ENCODE results near the gene SANBR. TPM values are rescaled to one million over a fixed set of nuclear protein-coding genes. Genes with fewer than 3 reads are reported as not detected.

Gene SANBR
- 2.3 TPM for polyA plus RNA-seq (2012; ENCODE audit: low read depth, missing spikeins)

DNA sequence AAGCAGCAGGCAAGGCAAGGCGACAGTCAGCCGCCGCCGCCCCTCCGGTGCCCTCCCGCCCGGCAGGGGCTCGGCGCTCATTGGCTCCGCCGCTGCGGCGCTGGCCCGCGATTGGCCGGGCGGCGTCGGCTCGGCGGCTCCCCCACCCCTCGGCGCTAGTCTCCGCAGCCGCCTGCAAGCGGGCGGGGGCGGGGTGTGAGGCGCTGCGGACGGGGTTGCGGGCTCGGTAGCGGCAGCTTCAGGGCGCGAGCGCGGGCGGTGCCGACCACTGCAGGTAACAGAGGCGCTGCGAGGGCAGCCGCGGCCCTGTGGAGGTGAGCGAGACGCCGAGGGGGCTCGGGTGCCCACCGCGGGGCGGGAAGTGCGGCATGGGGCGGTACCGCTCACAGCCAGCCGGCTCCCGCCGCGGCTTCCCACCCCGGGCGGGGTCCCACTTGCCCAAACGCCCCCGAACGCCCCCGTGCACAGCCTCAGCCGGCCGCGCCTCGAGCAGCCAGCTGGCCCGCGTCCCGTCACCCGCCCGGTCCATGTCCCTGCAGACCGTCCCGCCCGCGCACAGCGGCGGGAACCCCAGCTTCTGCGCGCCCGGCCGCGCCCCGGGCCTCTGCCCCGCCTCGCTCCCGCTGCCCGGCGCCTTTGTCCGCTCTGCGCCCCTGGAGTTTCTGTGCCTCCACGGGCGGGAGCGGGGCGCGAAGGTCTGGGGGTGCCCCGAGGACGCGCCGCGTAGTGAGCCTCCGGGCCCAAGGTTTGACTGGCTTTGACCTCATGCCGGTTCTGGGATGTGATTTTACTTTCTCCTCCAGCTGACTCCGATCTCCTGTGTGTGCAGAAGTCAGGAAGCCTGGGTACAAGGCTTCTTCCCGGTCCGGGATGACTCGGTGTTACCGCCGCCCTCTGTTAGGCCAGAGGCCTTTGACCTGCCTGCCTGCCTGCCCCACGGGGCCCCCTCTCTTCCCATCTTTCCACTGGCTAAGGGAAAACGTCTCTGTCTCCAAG, at the start of gene SANBR:
Gene SANBR (plus strand): TSS at position 158 of the 996 bp plus-strand sequence. CDS start 4,480 bp downstream, outside the sequence.
- FAIRE-seq (peak; percentile 98), DNase-seq (ENCODE audit: insufficient read length, low spot score) (peak; percentile 81)
- no peak for TF ChIP-seq POLR2A (IDR thresholded peaks at IDR 0.05; ENCODE audit: low read depth, low read length)
- TF ChIP-seq POU2F2 (IDR thresholded peaks at IDR 0.05; ENCODE audit: low read depth, low read length), result no peak
- TF ChIP-seq SPI1 (IDR thresholded peaks at IDR 0.05; ENCODE audit: low read depth, low read length), result no peak
- TF ChIP-seq PAX5 (IDR thresholded peaks at IDR 0.05; ENCODE audit: insufficient read depth, low read length, severe bottlenecking), result no peak
- TF ChIP-seq POLR2AphosphoS5 (IDR thresholded peaks at IDR 0.05; ENCODE audit: low read depth, low read length), result no peak
- no peak for TF ChIP-seq TAF1 (IDR thresholded peaks at IDR 0.05; ENCODE audit: low read depth, low read length)

DNA sequence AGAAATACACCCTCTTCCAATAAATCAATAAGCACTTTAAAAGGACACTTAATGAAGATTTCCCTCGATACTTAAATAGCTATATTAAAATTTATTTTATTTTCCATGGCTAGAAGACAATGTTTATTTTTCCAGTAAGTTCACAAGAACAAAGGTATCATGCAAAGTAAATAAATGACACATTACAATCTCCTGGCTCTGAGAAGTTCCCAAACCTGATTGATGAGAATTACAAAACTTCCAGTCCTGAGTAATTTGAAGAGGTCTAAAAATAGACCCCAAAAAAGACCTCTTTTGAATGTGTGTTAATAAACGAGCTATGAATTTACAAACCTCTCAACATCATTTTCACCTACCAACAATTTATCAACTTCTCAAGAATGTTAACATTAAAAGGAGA, 49.7 kb upstream of the SANBR start:
- TF ChIP-seq PAX5 (IDR thresholded peaks at IDR 0.05; ENCODE audit: insufficient read depth, low read length, severe bottlenecking) (no peak), POLR2AphosphoS5 (IDR thresholded peaks at IDR 0.05; ENCODE audit: low read depth, low read length) (no peak), POLR2A (IDR thresholded peaks at IDR 0.05; ENCODE audit: low read depth, low read length) (no peak), TAF1 (IDR thresholded peaks at IDR 0.05; ENCODE audit: low read depth, low read length) (no peak), POU2F2 (IDR thresholded peaks at IDR 0.05; ENCODE audit: low read depth, low read length) (no peak), SPI1 (IDR thresholded peaks at IDR 0.05; ENCODE audit: low read depth, low read length) (no peak)
- DNase-seq (ENCODE audit: insufficient read length, low spot score) (no peak), FAIRE-seq (no peak)

- TF ChIP-seq POLR2AphosphoS5 (IDR thresholded peaks at IDR 0.05; ENCODE audit: low read depth, low read length), result no peak
- TF ChIP-seq POLR2A (IDR thresholded peaks at IDR 0.05; ENCODE audit: low read depth, low read length), result no peak
- no peak for TF ChIP-seq POU2F2 (IDR thresholded peaks at IDR 0.05; ENCODE audit: low read depth, low read length)
- TF ChIP-seq PAX5 (IDR thresholded peaks at IDR 0.05; ENCODE audit: insufficient read depth, low read length, severe bottlenecking), result no peak
- peak; percentile 31; the same call in 1 of the 2 replicates for TF ChIP-seq SPI1 (IDR thresholded peaks at IDR 0.05; ENCODE audit: low read depth, low read length)
- TF ChIP-seq TAF1 (IDR thresholded peaks at IDR 0.05; ENCODE audit: low read depth, low read length), result no peak
- FAIRE-seq (peak; percentile 50), DNase-seq (ENCODE audit: insufficient read length, low spot score) (no peak)
These were observed 49.2 kb upstream of the SANBR start for GRCh38 chr2:61016392-61017002.

GRCh38 chr2:61017003-61017555, 48.6 kb upstream of the SANBR start:
- peak; percentile 45 for DNase-seq (ENCODE audit: insufficient read length, low spot score)
- TF ChIP-seq SPI1 (IDR thresholded peaks at IDR 0.05; ENCODE audit: low read depth, low read length) (no peak), POLR2AphosphoS5 (IDR thresholded peaks at IDR 0.05; ENCODE audit: low read depth, low read length) (no peak; the same call in none of the 2 replicates), POU2F2 (IDR thresholded peaks at IDR 0.05; ENCODE audit: low read depth, low read length) (peak; percentile 80; the same call in 1 of the 2 replicates), POLR2A (IDR thresholded peaks at IDR 0.05; ENCODE audit: low read depth, low read length) (peak; percentile 61), TAF1 (IDR thresholded peaks at IDR 0.05; ENCODE audit: low read depth, low read length) (peak; percentile 61; the same call in 1 of the 2 replicates), PAX5 (IDR thresholded peaks at IDR 0.05; ENCODE audit: insufficient read depth, low read length, severe bottlenecking) (no peak)
- no peak for FAIRE-seq

- DNase-seq (ENCODE audit: insufficient read length, low spot score), result peak; percentile 53
- FAIRE-seq, result peak; percentile 91
- TF ChIP-seq POLR2AphosphoS5 (IDR thresholded peaks at IDR 0.05; ENCODE audit: low read depth, low read length), result peak; percentile 70; the same call in 1 of the 2 replicates
- no peak for TF ChIP-seq PAX5 (IDR thresholded peaks at IDR 0.05; ENCODE audit: insufficient read depth, low read length, severe bottlenecking)
- peak; percentile 56 for TF ChIP-seq TAF1 (IDR thresholded peaks at IDR 0.05; ENCODE audit: low read depth, low read length)
- TF ChIP-seq SPI1 (IDR thresholded peaks at IDR 0.05; ENCODE audit: low read depth, low read length), result no peak
- no peak for TF ChIP-seq POU2F2 (IDR thresholded peaks at IDR 0.05; ENCODE audit: low read depth, low read length)
- TF ChIP-seq POLR2A (IDR thresholded peaks at IDR 0.05; ENCODE audit: low read depth, low read length), result no peak
These were observed 47.9 kb upstream of the SANBR start, which contains the start of the genes PEX13 and PUS10 for GRCh38 chr2:61017556-61018317. Gene PEX13, plus strand, starts transcription at chr2:61017720. Its CDS starts 40 bp downstream, at chr2:61017760. Gene PUS10, minus strand, starts transcription at chr2:61018255. Its CDS starts 6,365 bp downstream, at chr2:61011890.

DNA sequence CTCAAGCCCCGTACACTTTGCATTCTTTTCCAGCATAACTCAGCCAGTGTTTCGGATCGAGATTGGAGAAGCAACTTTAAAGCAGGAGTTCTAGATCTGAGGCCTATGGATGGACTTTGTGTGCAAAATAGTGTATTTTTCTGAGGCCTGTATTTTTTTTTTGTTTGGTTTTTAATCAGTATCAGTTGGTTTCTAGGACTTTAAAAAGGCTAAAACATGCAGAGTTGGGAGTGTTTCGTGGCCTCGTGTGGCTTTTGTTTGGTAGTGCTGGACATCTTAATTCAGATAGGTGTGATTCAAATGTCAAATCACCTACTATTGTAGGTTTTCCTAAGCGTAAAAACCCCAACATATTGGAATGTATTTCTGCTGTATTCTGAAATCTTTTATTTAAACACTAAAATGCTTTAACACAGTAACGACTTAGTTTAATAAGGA, 47.3 kb upstream of the SANBR start:
- peak; percentile 6 for DNase-seq (ENCODE audit: insufficient read length, low spot score)
- TF ChIP-seq TAF1 (IDR thresholded peaks at IDR 0.05; ENCODE audit: low read depth, low read length), result no peak
- no peak for TF ChIP-seq PAX5 (IDR thresholded peaks at IDR 0.05; ENCODE audit: insufficient read depth, low read length, severe bottlenecking)
- TF ChIP-seq POLR2AphosphoS5 (IDR thresholded peaks at IDR 0.05; ENCODE audit: low read depth, low read length), result no peak
- TF ChIP-seq POLR2A (IDR thresholded peaks at IDR 0.05; ENCODE audit: low read depth, low read length), result no peak

DNA sequence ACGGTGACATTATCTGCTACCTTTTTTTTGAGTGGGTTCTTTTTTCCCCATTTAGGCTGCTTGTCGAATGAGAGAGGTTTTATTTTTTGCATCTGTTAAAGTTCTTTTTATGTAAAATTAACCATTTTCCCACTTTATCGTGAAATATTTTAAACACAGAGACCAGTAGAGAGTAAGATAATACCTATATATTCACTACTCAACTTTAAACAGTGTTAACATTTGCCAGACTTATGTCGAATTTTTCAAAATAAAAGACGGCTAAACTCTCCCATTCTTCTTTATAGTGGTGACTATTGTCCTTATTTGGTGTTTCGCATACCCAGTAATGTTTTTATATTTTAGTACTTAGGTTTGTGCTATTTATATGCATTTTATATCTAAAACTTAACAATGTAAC, 46.9 kb upstream of the SANBR start:
- DNase-seq (ENCODE audit: insufficient read length, low spot score) (no peak), FAIRE-seq (no peak)
- no peak for TF ChIP-seq SPI1 (IDR thresholded peaks at IDR 0.05; ENCODE audit: low read depth, low read length)
- no peak for TF ChIP-seq POU2F2 (IDR thresholded peaks at IDR 0.05; ENCODE audit: low read depth, low read length)
- no peak for TF ChIP-seq TAF1 (IDR thresholded peaks at IDR 0.05; ENCODE audit: low read depth, low read length)
- TF ChIP-seq PAX5 (IDR thresholded peaks at IDR 0.05; ENCODE audit: insufficient read depth, low read length, severe bottlenecking), result no peak
- TF ChIP-seq POLR2AphosphoS5 (IDR thresholded peaks at IDR 0.05; ENCODE audit: low read depth, low read length), result no peak
- no peak for TF ChIP-seq POLR2A (IDR thresholded peaks at IDR 0.05; ENCODE audit: low read depth, low read length)

More for the DNA sequence above, 47.3 kb upstream of the SANBR start:
- no peak for FAIRE-seq

DNA sequence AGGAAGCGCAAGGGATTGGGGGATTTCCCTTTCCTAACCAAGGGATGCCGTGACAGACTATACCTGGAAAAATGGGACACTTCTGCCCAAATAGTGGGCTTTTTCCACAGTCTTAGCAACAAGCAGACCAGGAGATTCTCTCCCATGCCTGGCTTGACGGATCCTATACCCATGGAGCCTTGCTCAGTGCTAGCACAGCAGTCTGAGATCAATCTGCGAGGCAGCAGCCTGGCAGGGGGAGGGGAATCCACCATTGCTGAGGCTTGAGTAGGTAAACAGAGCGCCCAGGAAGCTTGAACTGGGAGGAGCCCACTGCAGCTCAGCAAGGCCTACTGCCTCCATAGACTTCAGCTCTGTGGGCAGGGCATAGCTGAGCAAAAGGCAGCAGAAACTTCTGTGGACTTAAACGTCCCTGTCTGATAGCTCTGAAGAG, 44.4 kb upstream of the SANBR start:
- TF ChIP-seq POLR2AphosphoS5 (IDR thresholded peaks at IDR 0.05; ENCODE audit: low read depth, low read length), result no peak
- no peak for TF ChIP-seq POU2F2 (IDR thresholded peaks at IDR 0.05; ENCODE audit: low read depth, low read length)
- no peak for TF ChIP-seq PAX5 (IDR thresholded peaks at IDR 0.05; ENCODE audit: insufficient read depth, low read length, severe bottlenecking)
- TF ChIP-seq TAF1 (IDR thresholded peaks at IDR 0.05; ENCODE audit: low read depth, low read length), result no peak
- no peak for TF ChIP-seq POLR2A (IDR thresholded peaks at IDR 0.05; ENCODE audit: low read depth, low read length)
- no peak for TF ChIP-seq SPI1 (IDR thresholded peaks at IDR 0.05; ENCODE audit: low read depth, low read length)
- DNase-seq (ENCODE audit: insufficient read length, low spot score), result no peak
- no peak for FAIRE-seq

All from GM12891 (cell line).